NOMO-1 (cell line): ENCODE data around the gene S100A14.

Source experiments
- DNase-seq, 2 experiments: peaks; one replicate each; lab custom pipeline; 2025; ENCODE audit not compliant: unreplicated experiment in 2 of 2; lab: John Stamatoyannopoulos, UW

The S100A14 gene

GRCh38 chr1:153617663-153618062 lies 1.5 kb upstream of the S100A14 start:
- no peak for DNase-seq

GRCh38 chr1:153616917-153617311 lies 789 bp upstream of the S100A14 start:
- no peak for DNase-seq

GRCh38 chr1:153615406-153615805 lies 719 bp downstream of the S100A14 start:
- DNase-seq: no peak

GRCh38 chr1:153614906-153615305 lies 1.2 kb downstream of the S100A14 start:
- no peak for DNase-seq

- no peak for DNase-seq
These were observed 1.8 kb downstream of the S100A14 start for GRCh38 chr1:153614189-153614900.

GRCh38 chr1:153613406-153613805 lies 2.7 kb downstream of the S100A14 start:
- no peak for DNase-seq

GRCh38 chr1:153612755-153613331 lies 3.3 kb downstream of the S100A14 start, which contains the start of gene S100A16:
S100A16 (minus strand) TSS chr1:153613137; CDS start chr1:153608151, 4,986 bp downstream.
- DNase-seq: no peak

GRCh38 chr1:153612111-153612754 lies 3.9 kb downstream of the S100A14 start:
- no peak for DNase-seq

- DNase-seq: no peak
These were observed 4.8 kb downstream of the S100A14 start for GRCh38 chr1:153611356-153611755.

- DNase-seq: peak in 1 of 2 experiments; percentile 19
These were observed 5.3 kb downstream of the S100A14 start for GRCh38 chr1:153610811-153611301.

GRCh38 chr1:153610334-153610733 lies 5.8 kb downstream of the S100A14 start:
- DNase-seq: no peak

GRCh38 chr1:153609585-153609907 lies 6.6 kb downstream of the S100A14 start:
- no peak for DNase-seq

GRCh38 chr1:153608742-153609584 lies 7.2 kb downstream of the S100A14 start:
- no peak for DNase-seq

- no peak for DNase-seq
These were observed 7.9 kb downstream of the S100A14 start for GRCh38 chr1:153608089-153608682.

- DNase-seq: no peak
These were observed 8.7 kb downstream of the S100A14 start for GRCh38 chr1:153607381-153607780.

- no peak for DNase-seq
These were observed 9.9 kb downstream of the S100A14 start for GRCh38 chr1:153606194-153606593.

- no peak for DNase-seq
These were observed 13.4 kb downstream of the S100A14 start for GRCh38 chr1:153602749-153603148.

- no peak for DNase-seq
These were observed 16.3 kb downstream of the S100A14 start for GRCh38 chr1:153599847-153600246.

GRCh38 chr1:153598309-153599172 lies 17.6 kb downstream of the S100A14 start:
- DNase-seq: peak; percentile 97 to 99

- peak in 1 of 2 experiments; percentile 45 for DNase-seq
These were observed 18.9 kb downstream of the S100A14 start for GRCh38 chr1:153597206-153597605.
